IMR-90 (cell line): ENCODE measurements around the gene CRYBG3. TPM values are rescaled to one million over a fixed set of nuclear protein-coding genes. Genes with fewer than 3 reads are reported as not detected.

Experiments
- ATAC-seq: fragments of 200-7000 bp; cut with Tn5 transposase; 2 replicates; pipeline ENCODE4 v1.9.1; 2020; ENCODE audit warnings: low read depth, mild to moderate bottlenecking, moderate library complexity
- BruUV-seq: library from RNA; stranded (reverse); fragments of 400-500 nt; replicated peaks from 2 replicates; lab custom pipeline; 2021; lab: Mats Ljungman, UMichigan
- CTCF ChIA-PET: fragments of 300-600 bp; formaldehyde crosslinking; extraction: SDS; loops from one replicate; lab custom pipeline; 2021; ENCODE audit warnings: antibody characterized with exemption; lab: Yijun Ruan, JAX
- POLR2A ChIA-PET: fragments of 300-600 bp; sonication (Branson Sonifier 250); formaldehyde crosslinking; loops from one replicate; lab custom pipeline; 2022; ENCODE audit warnings: antibody characterized with exemption; ENCODE audit not compliant: unreplicated experiment; lab: Charles Lee
- DNase-seq: peaks from one replicate; pipeline ENCODE4 v3.0.0; 2013
- H2AFZ ChIP-seq: replicated peaks from 2 replicates; pipeline ENCODE3; 2013; ENCODE audit warnings: low read length, mild to moderate bottlenecking; ENCODE audit not compliant: poor library complexity
- H2AK5ac ChIP-seq: 2 replicates; pipeline ENCODE4 v1.6.1; 2013; ENCODE audit warnings: low read depth, low read length, inconsistent platforms
- H2AK9ac ChIP-seq: replicated peaks from 2 replicates; pipeline ENCODE3; 2013; ENCODE audit warnings: mild to moderate bottlenecking, low read depth, low read length, moderate library complexity; ENCODE audit not compliant: poor library complexity
- H2BK120ac ChIP-seq: 2 replicates; pipeline ENCODE4 v1.6.1; 2013; ENCODE audit warnings: low read depth, low read length, inconsistent platforms
- H2BK15ac ChIP-seq: 3 replicates; pipeline ENCODE4 v1.6.1; 2013; ENCODE audit warnings: low read depth, low read length, inconsistent platforms
- H2BK20ac ChIP-seq: 2 replicates; pipeline ENCODE4 v1.6.1; 2013; ENCODE audit warnings: low read depth, mild to moderate bottlenecking, inconsistent platforms, low read length, moderate library complexity
- H2BK5ac ChIP-seq: 2 replicates; pipeline ENCODE4 v1.6.1; 2013; ENCODE audit warnings: mild to moderate bottlenecking, low read depth, low read length, inconsistent platforms; ENCODE audit not compliant: poor library complexity, severe bottlenecking
- H3K14ac ChIP-seq: replicated peaks from 2 replicates; pipeline ENCODE4 v1.6.1; 2013; ENCODE audit warnings: low read depth, low read length, inconsistent platforms
- H3K18ac ChIP-seq: 2 replicates; pipeline ENCODE4 v1.6.1; 2013; ENCODE audit warnings: low read depth, low read length, control low read depth
- H3K23ac ChIP-seq: 2 replicates; pipeline ENCODE4 v1.6.1; 2013; ENCODE audit warnings: low read depth, low read length, inconsistent platforms
- H3K27ac ChIP-seq: 2 replicates; pipeline ENCODE4 v1.5.1; 2013; ENCODE audit warnings: mild to moderate bottlenecking, control low read depth, low read length; ENCODE audit not compliant: insufficient read depth
- H3K27me3 ChIP-seq: 2 replicates; pipeline ENCODE4 v1.6.1; 2013; ENCODE audit warnings: low read length; ENCODE audit not compliant: control insufficient read depth, insufficient read depth
- H3K36me3 ChIP-seq: 2 replicates; pipeline ENCODE4 v1.6.1; 2013; ENCODE audit warnings: low read length, mixed read lengths; ENCODE audit not compliant: control insufficient read depth, insufficient read depth
- H3K4ac ChIP-seq: 2 replicates; pipeline ENCODE4 v1.6.1; 2013; ENCODE audit warnings: low read depth, low read length, inconsistent platforms
- H3K4me1 ChIP-seq: 2 replicates; pipeline ENCODE4 v1.6.1; 2013; ENCODE audit warnings: low read length, mixed read lengths; ENCODE audit not compliant: control insufficient read depth, insufficient read depth
- H3K4me2 ChIP-seq: 2 replicates; pipeline ENCODE4 v1.6.1; 2013; ENCODE audit warnings: low read depth, mild to moderate bottlenecking, control low read depth, low read length, moderate library complexity
- H3K4me3 ChIP-seq: 2 replicates; pipeline ENCODE4 v1.5.1; 2013; ENCODE audit warnings: low read depth, mild to moderate bottlenecking, control low read depth, low read length, moderate library complexity; ENCODE audit not compliant: insufficient read depth
- H3K56ac ChIP-seq: 2 replicates; pipeline ENCODE4 v1.6.1; 2013; ENCODE audit warnings: low read length, inconsistent platforms; ENCODE audit not compliant: insufficient read depth; ENCODE audit errors: extremely low read depth
- H3K79me1 ChIP-seq, 2 experiments: 2 replicates each; pipeline ENCODE4 v1.6.1; 2013; ENCODE audit warnings: low read length in 2 of 2, inconsistent platforms in 1 of 2, low read depth in 1 of 2
- H3K9ac ChIP-seq: 2 replicates; pipeline ENCODE4 v1.6.1; 2013; ENCODE audit warnings: low read depth, low read length, control low read depth
- H3K9me1 ChIP-seq: 2 replicates; pipeline ENCODE4 v1.6.1; 2013; ENCODE audit warnings: low read length, inconsistent platforms; ENCODE audit not compliant: insufficient read depth
- H3K9me3 ChIP-seq: 2 replicates; pipeline ENCODE4 v1.6.1; 2013; ENCODE audit warnings: low read length; ENCODE audit not compliant: control insufficient read depth, insufficient read depth
- H4K20me1 ChIP-seq: 2 replicates; pipeline ENCODE4 v1.6.1; 2013; ENCODE audit warnings: low read length, inconsistent platforms; ENCODE audit not compliant: insufficient read depth
- H4K5ac ChIP-seq: 2 replicates; pipeline ENCODE4 v1.6.1; 2013; ENCODE audit warnings: mild to moderate bottlenecking, low read depth, low read length, control low read depth
- H4K8ac ChIP-seq, 2 experiments: 2 replicates each; pipeline ENCODE4 v1.6.1; 2013; ENCODE audit warnings: low read depth in 2 of 2, low read length in 2 of 2, control low read depth in 1 of 2, inconsistent platforms in 1 of 2
- H4K91ac ChIP-seq: 2 replicates; pipeline ENCODE4 v1.6.1; 2013; ENCODE audit warnings: low read depth, low read length, inconsistent platforms; ENCODE audit not compliant: insufficient read depth
- BHLHE40 ChIP-seq: fragments of 150-350 bp; IDR thresholded peaks from 2 replicates; pipeline ENCODE4 v1.6.1; 2016; ENCODE audit warnings: mild to moderate bottlenecking, low read depth, low read length
- CEBPB ChIP-seq: IDR thresholded peaks from 2 replicates; pipeline ENCODE4 v1.6.1; 2012; ENCODE audit warnings: low read depth, low read length, improper control_type of control experiment
- CHD1 ChIP-seq: IDR thresholded peaks from 2 replicates; pipeline ENCODE4 v1.6.1; 2012; ENCODE audit warnings: low read depth, low read length, improper control_type of control experiment
- FOS ChIP-seq: fragments of 150-350 bp; IDR thresholded peaks from 2 replicates; pipeline ENCODE4 v1.6.1; 2016; ENCODE audit warnings: low read depth, low read length
- MAFK ChIP-seq: IDR thresholded peaks from 2 replicates; pipeline ENCODE4 v1.6.1; 2012; ENCODE audit warnings: low read depth, low read length, improper control_type of control experiment
- MXI1 ChIP-seq: IDR thresholded peaks from 2 replicates; pipeline ENCODE4 v1.6.1; 2012; ENCODE audit warnings: low read depth, mild to moderate bottlenecking, low read length, moderate library complexity, borderline replicate concordance
- NFE2L2 ChIP-seq: fragments of 150-350 bp; IDR thresholded peaks from 2 replicates; pipeline ENCODE4 v1.6.1; 2016; ENCODE audit warnings: low read depth, mild to moderate bottlenecking, low read length
- POLR2A ChIP-seq: IDR thresholded peaks from 2 replicates; pipeline ENCODE4 v1.6.1; 2012; ENCODE audit warnings: mild to moderate bottlenecking, low read depth, low read length
- RAD21 ChIP-seq: IDR thresholded peaks from 2 replicates; pipeline ENCODE4 v1.6.1; 2012; ENCODE audit warnings: low read length, improper control_type of control experiment
- RCOR1 ChIP-seq: IDR thresholded peaks from 2 replicates; pipeline ENCODE4 v1.6.1; 2012; ENCODE audit warnings: mild to moderate bottlenecking, low read length, improper control_type of control experiment; ENCODE audit not compliant: insufficient replicate concordance
- RFX5 ChIP-seq: IDR thresholded peaks from 2 replicates; pipeline ENCODE4 v1.8.0; 2012; ENCODE audit warnings: low read depth, mild to moderate bottlenecking, low read length, moderate library complexity
- dilution Hi-C: fragments of 300-500 bp; cut with HindIII; formaldehyde crosslinking; loops from one replicate; pipeline ENCODE4 v1.14.3; 2018; ENCODE audit warnings: low sequenced_read_pairs; ENCODE audit not compliant: unreplicated experiment
- in situ Hi-C: fragments of 300-500 bp; cut with MboI; formaldehyde crosslinking; loops from 3 replicates; pipeline ENCODE4 v1.14.3; 2019; ENCODE audit warnings: low sequenced_read_pairs, inconsistent platforms, mixed read lengths
- intact Hi-C: fragments of 100-400 bp; cut with micrococcal nuclease; formaldehyde crosslinking; loops from 2 replicates; pipeline ENCODE4 v1.10.0; 2022
- polyA plus RNA-seq, 3 experiments: library from polyadenylated mRNA; depleted of rRNA; stranded (reverse); fragments of >200 nt; gene quantifications; 2 replicates each; pipeline ENCODE4 v1.2.3, GENCODE V29; 2012; ENCODE audit warnings: low replicate concordance in 1 of 3
- total RNA-seq: library from RNA; depleted of rRNA; stranded (reverse); fragments of >200 nt; gene quantifications from 2 replicates; pipeline ENCODE4 v1.2.3, GENCODE V29; 2012
- TF ChIP-seq, protein P1 (sequence below): fragments of 150-350 bp; IDR thresholded peaks from 2 replicates; pipeline ENCODE4 v1.6.1; 2017; ENCODE audit warnings: mild to moderate bottlenecking, antibody characterized with exemption, low read length, low read depth
- TF ChIP-seq, protein P2 (sequence below): fragments of 150-350 bp; IDR thresholded peaks from 2 replicates; pipeline ENCODE4 v1.6.1; 2016; ENCODE audit warnings: low read depth, mild to moderate bottlenecking, low read length, moderate library complexity, borderline replicate concordance
- TF ChIP-seq, protein P3 (sequence below): conservative IDR thresholded peaks from 2 replicates; pipeline ENCODE4 v1.5.1; 2012; ENCODE audit warnings: mild to moderate bottlenecking, low read depth, low read length, improper control_type of control experiment

The CRYBG3 gene
- total and polyA plus RNA-seq, 2 of the 4 experiments (the other 2 are of a cell fraction): 4.9 to 26.2 TPM

DNA sequence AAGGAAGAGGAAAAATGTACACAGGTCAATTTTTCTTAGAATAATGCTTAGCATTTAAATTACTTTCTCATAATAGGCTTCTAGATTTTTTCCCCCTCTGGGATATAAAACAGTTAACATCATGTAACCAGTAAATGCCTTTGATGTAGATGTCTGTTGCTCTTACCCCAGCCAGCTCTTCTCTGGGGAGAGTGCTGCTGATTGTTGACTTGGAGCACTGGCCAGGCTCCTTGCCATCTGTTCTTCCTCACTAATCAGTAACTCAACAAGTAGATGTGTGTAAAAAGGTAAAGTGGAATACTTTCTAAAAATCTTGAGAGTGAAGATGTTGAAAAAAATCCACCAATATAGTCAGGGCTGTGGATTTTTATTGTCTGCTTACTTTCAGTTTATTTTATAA is 108.2 kb downstream of the CRYBG3 start:
- CTCF ChIA-PET: no interaction called here

More for the DNA sequence above, 108.2 kb downstream of the CRYBG3 start:
- Histone ChIP-seq H3K56ac (no peak overlapping the region), H2AK9ac (no peak overlapping the region), H3K9me3 (no peaks in the 10 kb centered on the region), H4K20me1 (no peaks in the 10 kb centered on the region), H4K5ac (no peak overlapping the region), H3K23ac (no peak overlapping the region), H4K91ac (no peak overlapping the region), H3K4me2 (no peak overlapping the region), H2AK5ac (no peak overlapping the region), H2BK5ac (no peak overlapping the region), H2BK15ac (no peak overlapping the region), H3K27ac (no peak overlapping the region), H3K9me1 (no peaks in the 10 kb centered on the region), H3K9ac (no peak overlapping the region), H3K36me3 (peaks cover 10% of the 10 kb centered on the region), H2AFZ (no peak overlapping the region), H3K18ac (no peak overlapping the region), H3K14ac (no peak overlapping the region), H2BK120ac (no peak overlapping the region), H3K4me3 (no peak overlapping the region), H3K79me1 (no peaks in the 10 kb centered on the region), H2BK20ac (no peak overlapping the region), H3K4ac (no peak overlapping the region), H3K27me3 (no peaks in the 10 kb centered on the region), H3K4me1 (no peaks in the 10 kb centered on the region; the same call in 1 of the 2 replicates), H4K8ac (no peak overlapping the region)
- intact Hi-C loops: no loop called here
- DNase-seq: no peak
- no peak for TF ChIP-seq CEBPB
- no peak for TF ChIP-seq RFX5
- TF ChIP-seq MAFK: no peak
- TF ChIP-seq, protein P1, sequence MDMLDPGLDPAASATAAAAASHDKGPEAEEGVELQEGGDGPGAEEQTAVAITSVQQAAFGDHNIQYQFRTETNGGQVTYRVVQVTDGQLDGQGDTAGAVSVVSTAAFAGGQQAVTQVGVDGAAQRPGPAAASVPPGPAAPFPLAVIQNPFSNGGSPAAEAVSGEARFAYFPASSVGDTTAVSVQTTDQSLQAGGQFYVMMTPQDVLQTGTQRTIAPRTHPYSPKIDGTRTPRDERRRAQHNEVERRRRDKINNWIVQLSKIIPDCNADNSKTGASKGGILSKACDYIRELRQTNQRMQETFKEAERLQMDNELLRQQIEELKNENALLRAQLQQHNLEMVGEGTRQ: no peak
- no peak for TF ChIP-seq RAD21
- TF ChIP-seq CHD1: no peak
- no peak for TF ChIP-seq FOS
- TF ChIP-seq BHLHE40: no peak
- no peak for TF ChIP-seq MXI1
- TF ChIP-seq NFE2L2: no peak
- no peak for TF ChIP-seq POLR2A
- TF ChIP-seq, protein P2, sequence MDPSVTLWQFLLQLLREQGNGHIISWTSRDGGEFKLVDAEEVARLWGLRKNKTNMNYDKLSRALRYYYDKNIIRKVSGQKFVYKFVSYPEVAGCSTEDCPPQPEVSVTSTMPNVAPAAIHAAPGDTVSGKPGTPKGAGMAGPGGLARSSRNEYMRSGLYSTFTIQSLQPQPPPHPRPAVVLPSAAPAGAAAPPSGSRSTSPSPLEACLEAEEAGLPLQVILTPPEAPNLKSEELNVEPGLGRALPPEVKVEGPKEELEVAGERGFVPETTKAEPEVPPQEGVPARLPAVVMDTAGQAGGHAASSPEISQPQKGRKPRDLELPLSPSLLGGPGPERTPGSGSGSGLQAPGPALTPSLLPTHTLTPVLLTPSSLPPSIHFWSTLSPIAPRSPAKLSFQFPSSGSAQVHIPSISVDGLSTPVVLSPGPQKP: no peak
- TF ChIP-seq, protein P3, sequence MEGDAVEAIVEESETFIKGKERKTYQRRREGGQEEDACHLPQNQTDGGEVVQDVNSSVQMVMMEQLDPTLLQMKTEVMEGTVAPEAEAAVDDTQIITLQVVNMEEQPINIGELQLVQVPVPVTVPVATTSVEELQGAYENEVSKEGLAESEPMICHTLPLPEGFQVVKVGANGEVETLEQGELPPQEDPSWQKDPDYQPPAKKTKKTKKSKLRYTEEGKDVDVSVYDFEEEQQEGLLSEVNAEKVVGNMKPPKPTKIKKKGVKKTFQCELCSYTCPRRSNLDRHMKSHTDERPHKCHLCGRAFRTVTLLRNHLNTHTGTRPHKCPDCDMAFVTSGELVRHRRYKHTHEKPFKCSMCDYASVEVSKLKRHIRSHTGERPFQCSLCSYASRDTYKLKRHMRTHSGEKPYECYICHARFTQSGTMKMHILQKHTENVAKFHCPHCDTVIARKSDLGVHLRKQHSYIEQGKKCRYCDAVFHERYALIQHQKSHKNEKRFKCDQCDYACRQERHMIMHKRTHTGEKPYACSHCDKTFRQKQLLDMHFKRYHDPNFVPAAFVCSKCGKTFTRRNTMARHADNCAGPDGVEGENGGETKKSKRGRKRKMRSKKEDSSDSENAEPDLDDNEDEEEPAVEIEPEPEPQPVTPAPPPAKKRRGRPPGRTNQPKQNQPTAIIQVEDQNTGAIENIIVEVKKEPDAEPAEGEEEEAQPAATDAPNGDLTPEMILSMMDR: no peak
- no peak for TF ChIP-seq RCOR1
- dilution Hi-C loops: no loop called here
- no TSS peak for BruUV-seq
- POLR2A ChIA-PET: no interaction called here
- in situ Hi-C loops: no loop called here
- ATAC-seq: no peak
